Ovary (tissue), 9 donors: Measurements from ENCODE around the gene FAM151B. TPM values are rescaled to one million over a fixed set of nuclear protein-coding genes. Genes with fewer than 3 reads are reported as not detected.

Experiments
- polyA plus RNA-seq, 2 donors: library from polyadenylated mRNA; stranded (reverse); fragments of 200-250 nt in 1 of 2; fragments of 350-450 nt in 1 of 2; fragmentation: Illumina TruSeq in 1 of 2; extraction: RNeasy Lipid Tissue Mini Kit (QIAGEN cat#74804) in 1 of 2; gene quantifications; one replicate each; pipeline ENCODE4 v1.2.3, GENCODE V29; 2013 to 2014
- total RNA-seq, 7 donors: library from RNA; depleted of rRNA in 2 of 7; stranded (reverse); fragments of >200 nt in 2 of 7; fragmentation: NEBNext Ultra II Directional in 3 of 7; extraction: Animal tissue kit (Norgen Biotek cat#: 25700) in 3 of 7; gene quantifications; one replicate each; pipeline versions ENCODE4 v1.1.0 to v1.2.4, GENCODE V29; 2016 to 2023
- donor health status: DM: no; HTN: no; CAD: no; lungs with moderate emphysema.
- donor health status: DM: no; HTN: no; CAD: no.
- donor health status: Bipolar disorder and iron deficiency.
- donor health status: DM: yes; HTN: yes; CAD: no.
- donor health status: DM: no; HTN: no; CAD: no.
- donor health status: DM: yes; HTN: yes; CAD: no.

Gene FAM151B
- total and polyA plus RNA-seq, 9 donors: 0.82 to 3.9 (median 2.4) TPM

Other genes starting within 250 kb of the FAM151B start
- 10 to 100 TPM; 20.0 to 88.7 (median 49.7) TPM for gene SERINC5, start 232.1 kb upstream of the FAM151B start, total RNA-seq
- gene SERINC5, start 232.1 kb upstream of the FAM151B start, polyA plus RNA-seq: 10 to 100 TPM; 12.7 to 19.1 TPM
- not detected for gene SPZ1, start 168.1 kb upstream of the FAM151B start, total RNA-seq
- not detected for gene SPZ1, start 168.1 kb upstream of the FAM151B start, polyA plus RNA-seq
- gene ZFYVE16, start 80.0 kb upstream of the FAM151B start, total RNA-seq: 10 to 100 TPM; 29.9 to 59.0 (median 46.6) TPM
- 10 to 100 TPM; 17.0 to 23.7 TPM for gene ZFYVE16, start 80.0 kb upstream of the FAM151B start, polyA plus RNA-seq
- under 1 TPM in 2 of 7 donors, not detected in 5; under 0.01 to 0.36 TPM for gene ANKRD34B, start 82.2 kb downstream of the FAM151B start, total RNA-seq
- gene ANKRD34B, start 82.2 kb downstream of the FAM151B start, polyA plus RNA-seq: not detected
- gene MSH3, start 166.6 kb downstream of the FAM151B start, total RNA-seq: 10 to 100 TPM; 12.3 to 17.0 (median 14.1) TPM
- gene MSH3, start 166.6 kb downstream of the FAM151B start, polyA plus RNA-seq: 1 to 10 TPM; 5.1 to 8.8 TPM
- 10 to 100 TPM in 2 of 7 donors, 1 to 10 TPM in 5; 2.4 to 12.4 (median 8.6) TPM for gene DHFR, start 166.9 kb downstream of the FAM151B start, total RNA-seq
- 10 to 100 TPM in 1 of 2 donors, 1 to 10 TPM in 1; 6.4 to 17.5 TPM for gene DHFR, start 166.9 kb downstream of the FAM151B start, polyA plus RNA-seq